ENCODE measurements around the gene SCN5A. TPM values are rescaled to one million over a fixed set of nuclear protein-coding genes. Genes with fewer than 3 reads are reported as not detected.
A peak's percentile ranks its signal among the peaks of the same experiment; 100 is the strongest.

SCN5A gene
- total and polyA plus RNA-seq, 2 of the 8 experiments (the other 6 are each of a cell fraction or from before 2014, with no cell fraction given): 4.8 to 11.4 TPM

DNA sequence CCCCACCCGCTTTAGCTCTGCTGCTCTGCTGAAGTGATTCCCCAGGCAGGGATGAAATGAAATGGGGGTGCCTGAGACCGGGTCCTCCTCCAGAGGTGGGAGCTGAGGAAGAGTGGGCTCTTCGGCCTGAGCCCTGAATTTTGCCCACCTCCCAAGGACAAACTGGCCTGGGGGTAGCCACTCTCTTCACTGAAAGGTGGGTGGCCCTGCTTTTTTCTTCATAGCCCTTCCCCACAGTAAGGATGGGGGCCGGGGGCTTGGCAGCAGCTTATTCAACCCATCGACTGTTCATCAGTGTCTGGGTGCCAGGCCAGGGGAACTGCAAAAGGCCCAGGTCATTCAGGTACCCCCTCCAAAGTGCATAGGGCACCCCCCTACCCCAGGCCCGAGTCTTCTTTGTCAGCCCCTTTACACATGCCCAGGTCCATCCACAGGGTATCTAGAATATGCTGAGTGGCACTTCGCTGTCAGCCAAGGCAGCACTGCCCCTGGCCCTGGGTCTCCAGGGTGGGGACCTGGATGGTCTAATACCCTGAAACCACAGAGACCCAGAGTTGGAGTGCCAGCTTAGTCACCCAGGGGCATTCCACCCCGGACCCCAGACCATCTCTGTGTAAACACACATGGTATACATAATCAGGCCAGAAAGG is 7.9 kb downstream of the SCN5A start:
- POLR2A ChIA-PET (ENCODE audit: partially characterized antibody): interaction anchor here (0.6 to 0.7 kb wide), 2 partner anchors 10 to 17 kb away, joined by 3 read pairs; no protein-coding TSS in a partner anchor
- Histone ChIP-seq H2AK5ac (ENCODE audit: low read depth, low read length) (no peak overlapping the region), H3K9ac (replicated peaks in 1 of 4; ENCODE audit: extremely low read depth in 1 of 4, low read depth in 3 of 4, low read length in 3 of 4) (no peak overlapping the region), H3K79me2 (ENCODE audit: control insufficient read depth in 1 of 2, insufficient read depth in 2 of 2, low read length in 2 of 2) (no peaks in the 10 kb centered on the region), H2BK120ac (replicated peaks; ENCODE audit: low read depth, low read length) (no peak overlapping the region), H3K23ac (ENCODE audit: insufficient read length) (no peak overlapping the region), H3K27ac (ENCODE audit: low read depth, low read length) (no peak overlapping the region), H4K91ac (replicated peaks; ENCODE audit: insufficient read length, low read length) (no peak overlapping the region), H2BK5ac (ENCODE audit: low read depth, low read length) (no peak overlapping the region), H3K36me3 (ENCODE audit: control insufficient read depth in 2 of 4, insufficient read depth in 4 of 4, low read length in 3 of 4) (no peaks in the 10 kb centered on the region), H2BK15ac (ENCODE audit: low read length) (no peak overlapping the region), H3K4me1 (replicated peaks in 1 of 4; ENCODE audit: control insufficient read depth in 3 of 4, insufficient read depth in 4 of 4, low read length in 3 of 4) (peaks cover 8 to 32% (median 15%) of the 10 kb centered on the region in 4 experiments), H2AFZ (ENCODE audit: low read length) (no peak overlapping the region), H3K14ac (ENCODE audit: insufficient read length) (no peak overlapping the region), H3K18ac (ENCODE audit: extremely low read depth, low read length) (no peak overlapping the region), H3K4me2 (ENCODE audit: insufficient read depth in 1 of 2, low read depth in 2 of 2, low read length in 2 of 2) (peak overlapping the region; percentile 18 to 62), H4K5ac (ENCODE audit: insufficient read length, low read depth, low read length) (no peak overlapping the region), H4K8ac (ENCODE audit: extremely low read depth, insufficient read depth, low read length) (peak overlapping the region; percentile 77), H4K20me1 (replicated peaks in 1 of 2; ENCODE audit: control insufficient read depth in 1 of 2, insufficient read depth in 2 of 2, low read length in 2 of 2) (peaks cover 0 to 19% of the 10 kb centered on the region in 2 experiments), H3K9me3 (ENCODE audit: insufficient read depth in 2 of 2, low read depth in 1 of 2, low read length in 1 of 2) (no peaks in the 10 kb centered on the region), H3K4me3 (ENCODE audit: extremely low read depth in 1 of 4, insufficient read depth in 2 of 4, low read depth in 3 of 4, low read length in 4 of 4) (peak overlapping the region in 1 of 4 experiments; percentile 31; a peak in 2 of 8 replicates), H3K23me2 (ENCODE audit: low read depth, low read length) (no peaks in the 10 kb centered on the region; the same call in 1 of the 2 replicates), H2BK12ac (ENCODE audit: low read depth, low read length) (no peak overlapping the region), H3K79me1 (ENCODE audit: low read depth, low read length) (0 out of 2 replicates have a peak, but pooled peaks cover 12% of the 10 kb centered on the region), H3K56ac (replicated peaks; ENCODE audit: insufficient read length, low read depth, low read length) (no peak overlapping the region), H3K27me3 (replicated peaks in 1 of 4; ENCODE audit: control insufficient read depth in 3 of 4, extremely low read depth in 1 of 4, insufficient read depth in 3 of 4, low read length in 3 of 4) (no peaks in the 10 kb centered on the region; a peak in 1 of 7 replicates), H2BK20ac (ENCODE audit: low read length) (no peak overlapping the region), H3K4ac (replicated peaks; ENCODE audit: insufficient read length, low read depth, low read length) (no peak overlapping the region)
- CTCF ChIA-PET (ENCODE audit: partially characterized antibody): interaction anchor here (0.6 to 29.3 kb wide), 8 partner anchors 15 to 424 kb away, joined by 3 to 538 read pairs (median 4); partner anchors contain the start of gene EXOG
- 85% methylated on average over 8 of the region's 8 CpGs; no CpG with 5 or more reads in 1 of the 2 experiments for WGBS, 2 experiments (ENCODE audit: extremely low coverage in 1 of 2, insufficient coverage in 1 of 2, insufficient read length in 1 of 2, insufficient replicate concordance in 2 of 2, low coverage in 1 of 2, low lambda C conversion rate in 2 of 2, missing lambda C conversion rate in 1 of 2)
- DNase-seq (ENCODE audit: low read depth in 1 of 2, low spot score in 2 of 2): no peak
- FAIRE-seq: no peak
- no peak for TF ChIP-seq POLR2AphosphoS5 (IDR thresholded peaks at IDR 0.05; ENCODE audit: low read depth, low read length)
- no peak for TF ChIP-seq KDM4A (IDR thresholded peaks at IDR 0.05; ENCODE audit: low read depth, low read length, severe bottlenecking)
- no peak for TF ChIP-seq TAF7 (optimal IDR thresholded peaks at IDR 0.05; ENCODE audit: borderline replicate concordance, low read depth, low read length)
